Measurements from ENCODE around the gene RNH1. TPM values are rescaled to one million over a fixed set of nuclear protein-coding genes. Genes with fewer than 3 reads are reported as not detected.

The RNH1 gene
- total and polyA plus RNA-seq, 2 of the 8 experiments (the other 6 are each of a cell fraction or from before 2014, with no cell fraction given) = 48.7 to 49.8 TPM

DNA sequence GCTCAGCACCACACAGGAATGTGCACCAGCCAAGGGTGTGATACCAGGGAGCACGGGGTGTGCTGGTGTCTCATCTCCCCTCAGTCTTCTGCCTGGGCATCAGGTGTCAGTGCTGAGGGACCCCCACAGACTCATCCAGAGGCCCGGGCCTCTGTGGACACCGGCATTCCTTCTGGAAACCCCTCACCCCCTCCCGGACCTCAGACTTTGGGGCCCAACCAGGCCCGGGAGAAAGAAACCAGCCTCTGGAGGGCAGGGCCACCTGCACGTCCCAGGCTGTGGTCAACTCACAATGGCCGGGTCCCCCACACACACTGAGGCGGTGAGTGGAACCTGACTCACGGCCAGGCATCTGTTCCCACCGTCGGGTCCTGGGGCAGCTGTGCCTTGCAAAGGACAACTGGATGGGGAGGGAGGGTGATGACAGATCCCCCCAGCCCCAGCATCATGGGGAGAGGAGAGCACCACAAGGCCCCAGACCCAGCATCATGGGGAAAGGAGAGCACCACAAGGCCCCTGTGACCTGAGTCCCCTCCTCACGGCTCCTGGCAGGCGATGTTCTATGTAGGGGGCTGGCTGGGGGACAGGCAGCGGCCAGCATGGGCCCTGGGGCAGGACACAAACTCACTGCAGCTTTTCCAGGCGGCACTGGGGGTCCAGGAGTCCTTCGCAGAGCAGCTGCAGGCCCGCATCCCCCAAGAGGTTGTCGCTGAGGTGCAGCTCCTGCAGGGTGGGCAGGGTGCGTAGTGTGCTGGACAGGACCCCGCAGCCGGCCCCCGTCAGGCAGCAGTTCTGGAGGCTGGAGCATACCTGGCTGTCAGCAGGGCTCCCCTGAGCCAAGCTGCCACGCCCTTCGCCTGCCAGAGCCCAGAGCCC lies 7.6 kb downstream of the RNH1 start:
- H3K4me3 ChIP-seq (ENCODE audit: extremely low read depth in 1 of 4, insufficient read depth in 2 of 4, low read depth in 3 of 4, low read length in 4 of 4) = no peak overlapping the region
- H3K14ac ChIP-seq (ENCODE audit: insufficient read length) = no peak overlapping the region
- WGBS, 2 experiments (ENCODE audit: extremely low coverage in 1 of 2, insufficient coverage in 1 of 2, insufficient read length in 1 of 2, insufficient replicate concordance in 2 of 2, low coverage in 1 of 2, low lambda C conversion rate in 2 of 2, missing lambda C conversion rate in 1 of 2) = 94% methylated on average over 21 of the region's 24 CpGs; no CpG with 5 or more reads in 1 of the 2 experiments
- H2BK5ac ChIP-seq (ENCODE audit: low read depth, low read length) = no peak overlapping the region
- 0 out of 4 replicates have a peak, but pooled peaks cover 0 to 2% of the 10 kb centered on the region in 2 experiments for H3K79me2 ChIP-seq (ENCODE audit: control insufficient read depth in 1 of 2, insufficient read depth in 2 of 2, low read length in 2 of 2)
- H3K27me3 ChIP-seq (replicated peaks in 1 of 4; ENCODE audit: control insufficient read depth in 3 of 4, extremely low read depth in 1 of 4, insufficient read depth in 3 of 4, low read length in 3 of 4) = no peaks in the 10 kb centered on the region
- CTCF ChIA-PET (ENCODE audit: partially characterized antibody) = interaction anchor here (0.6 to 1.3 kb wide), 4 partner anchors 20 to 1125 kb away, joined by 3 to 8 read pairs (median 4); no protein-coding TSS in a partner anchor
- H2AFZ ChIP-seq (ENCODE audit: low read length) = no peak overlapping the region
- no peak overlapping the region for H3K23ac ChIP-seq (ENCODE audit: insufficient read length)
- no peak overlapping the region for H2BK15ac ChIP-seq (ENCODE audit: low read length)
- no peaks in the 10 kb centered on the region for H3K23me2 ChIP-seq (ENCODE audit: low read depth, low read length)
- H3K56ac ChIP-seq (replicated peaks; ENCODE audit: insufficient read length, low read depth, low read length) = no peak overlapping the region
- H4K91ac ChIP-seq (replicated peaks; ENCODE audit: insufficient read length, low read length) = no peak overlapping the region
- no peak overlapping the region for H3K27ac ChIP-seq (ENCODE audit: low read depth, low read length)
- POLR2A ChIA-PET (ENCODE audit: partially characterized antibody) = interaction anchor here (0.7 to 1.6 kb wide), 10 partner anchors 9 to 94 kb away, joined by 3 read pairs; partner anchors contain the start of gene HRAS
- no peak overlapping the region for H2BK12ac ChIP-seq (ENCODE audit: low read depth, low read length)
- no peak overlapping the region for H3K18ac ChIP-seq (ENCODE audit: extremely low read depth, low read length)
- H4K8ac ChIP-seq (ENCODE audit: extremely low read depth, insufficient read depth, low read length) = no peak overlapping the region; the same call in 1 of the 2 replicates
- no peaks in the 10 kb centered on the region for H3K4me1 ChIP-seq (replicated peaks in 1 of 4; ENCODE audit: control insufficient read depth in 3 of 4, insufficient read depth in 4 of 4, low read length in 3 of 4)
- H3K9me3 ChIP-seq (ENCODE audit: insufficient read depth in 2 of 2, low read depth in 1 of 2, low read length in 1 of 2) = peaks cover 11 to 19% of the 10 kb centered on the region in 2 experiments; a peak in 3 of 4 replicates
- H4K20me1 ChIP-seq (replicated peaks in 1 of 2; ENCODE audit: control insufficient read depth in 1 of 2, insufficient read depth in 2 of 2, low read length in 2 of 2) = peaks cover 2 to 14% of the 10 kb centered on the region in 2 experiments
- H3K79me1 ChIP-seq (ENCODE audit: low read depth, low read length) = no peaks in the 10 kb centered on the region; the same call in none of the 2 replicates
- H3K4me2 ChIP-seq (ENCODE audit: insufficient read depth in 1 of 2, low read depth in 2 of 2, low read length in 2 of 2) = no peak overlapping the region
- TF ChIP-seq, protein P1, sequence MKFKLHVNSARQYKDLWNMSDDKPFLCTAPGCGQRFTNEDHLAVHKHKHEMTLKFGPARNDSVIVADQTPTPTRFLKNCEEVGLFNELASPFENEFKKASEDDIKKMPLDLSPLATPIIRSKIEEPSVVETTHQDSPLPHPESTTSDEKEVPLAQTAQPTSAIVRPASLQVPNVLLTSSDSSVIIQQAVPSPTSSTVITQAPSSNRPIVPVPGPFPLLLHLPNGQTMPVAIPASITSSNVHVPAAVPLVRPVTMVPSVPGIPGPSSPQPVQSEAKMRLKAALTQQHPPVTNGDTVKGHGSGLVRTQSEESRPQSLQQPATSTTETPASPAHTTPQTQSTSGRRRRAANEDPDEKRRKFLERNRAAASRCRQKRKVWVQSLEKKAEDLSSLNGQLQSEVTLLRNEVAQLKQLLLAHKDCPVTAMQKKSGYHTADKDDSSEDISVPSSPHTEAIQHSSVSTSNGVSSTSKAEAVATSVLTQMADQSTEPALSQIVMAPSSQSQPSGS (IDR thresholded peaks at IDR 0.05; ENCODE audit: low read length) = no peak
- no peak for TF ChIP-seq RFX5 (IDR thresholded peaks at IDR 0.05; ENCODE audit: borderline replicate concordance, low read depth, low read length)
- TF ChIP-seq KDM4A (IDR thresholded peaks at IDR 0.05; ENCODE audit: low read depth, low read length, severe bottlenecking) = no peak
- H2BK20ac ChIP-seq (ENCODE audit: low read length) = no peak overlapping the region
- no peak overlapping the region for H3K9ac ChIP-seq (replicated peaks in 1 of 4; ENCODE audit: extremely low read depth in 1 of 4, low read depth in 3 of 4, low read length in 3 of 4)
- peaks cover 17 to 50% (median 31%) of the 10 kb centered on the region in 4 experiments; a peak in 7 of 8 replicates for H3K36me3 ChIP-seq (ENCODE audit: control insufficient read depth in 2 of 4, insufficient read depth in 4 of 4, low read length in 3 of 4)
- no peak overlapping the region for H3K4ac ChIP-seq (replicated peaks; ENCODE audit: insufficient read length, low read depth, low read length)
- no peak overlapping the region for H4K5ac ChIP-seq (ENCODE audit: insufficient read length, low read depth, low read length)
- DNase-seq (ENCODE audit: low read depth in 1 of 2, low spot score in 2 of 2) = no peak
- no peak for FAIRE-seq
- no peak overlapping the region for H2AK5ac ChIP-seq (ENCODE audit: low read depth, low read length)
- no peak overlapping the region for H2BK120ac ChIP-seq (replicated peaks; ENCODE audit: low read depth, low read length)

Data from H1 (cell line).